ENCODE data around the gene VPS37C.

The VPS37C gene

GRCh38 chr11:61118004-61118403 is 43.2 kb downstream of the VPS37C start:
- no peak for TF ChIP-seq CTCF (IDR thresholded peaks at IDR 0.05; ENCODE audit: low read depth, low read length)
- no peak for DNase-seq (ENCODE audit: extremely low read depth, low read depth)

- TF ChIP-seq CTCF (IDR thresholded peaks at IDR 0.05; ENCODE audit: low read depth, low read length) = no peak
- DNase-seq (ENCODE audit: extremely low read depth, low read depth) = no peak
Observed at GRCh38 chr11:61117168-61117520, 44.1 kb downstream of the VPS37C start.

GRCh38 chr11:61116426-61117167 is 44.6 kb downstream of the VPS37C start:
- no peak for TF ChIP-seq CTCF (IDR thresholded peaks at IDR 0.05; ENCODE audit: low read depth, low read length)
- DNase-seq (ENCODE audit: extremely low read depth, low read depth) = no peak

- no peak for DNase-seq (ENCODE audit: extremely low read depth, low read depth)
- TF ChIP-seq CTCF (IDR thresholded peaks at IDR 0.05; ENCODE audit: low read depth, low read length) = no peak
Observed at GRCh38 chr11:61115498-61116224, 45.6 kb downstream of the VPS37C start.

- TF ChIP-seq CTCF (IDR thresholded peaks at IDR 0.05; ENCODE audit: low read depth, low read length) = no peak
- no peak for DNase-seq (ENCODE audit: extremely low read depth, low read depth)
Observed at GRCh38 chr11:61114913-61115312, 46.3 kb downstream of the VPS37C start.

- no peak for DNase-seq (ENCODE audit: extremely low read depth, low read depth)
- TF ChIP-seq CTCF (IDR thresholded peaks at IDR 0.05; ENCODE audit: low read depth, low read length) = no peak
Observed at GRCh38 chr11:61113201-61113600, 48.0 kb downstream of the VPS37C start.

- DNase-seq (ENCODE audit: extremely low read depth, low read depth) = no peak
- TF ChIP-seq CTCF (IDR thresholded peaks at IDR 0.05; ENCODE audit: low read depth, low read length) = no peak
Observed at GRCh38 chr11:61112575-61112974, 48.7 kb downstream of the VPS37C start.
